Sigmoid colon (tissue), 7 donors: Measurements from ENCODE around the gene COL5A1. TPM values are rescaled to one million over a fixed set of nuclear protein-coding genes. Genes with fewer than 3 reads are reported as not detected.
"Not testable (repeated sequence)": the region's sequence is repeated elsewhere in the genome, so short reads cannot be mapped to it uniquely, and the experiment has no call there.

Source experiments
- DNase-seq: peaks from one replicate; pipeline ENCODE4 v3.0.0-alpha.2; 2019
- H3K27ac ChIP-seq, 4 donors: fragments of 200-600 bp; sonication (generic); one replicate each; pipeline ENCODE4 v1.5.1; 2016 to 2019; ENCODE audit warnings: mild to moderate bottlenecking in 1 of 4
- H3K27me3 ChIP-seq, 3 donors: fragments of 200-600 bp; sonication (generic); one replicate each; pipeline ENCODE4 v1.5.1; 2019; ENCODE audit warnings: mild to moderate bottlenecking in 1 of 3
- H3K36me3 ChIP-seq, 4 donors: fragments of 200-600 bp; sonication (generic); one replicate each; pipeline ENCODE4 v1.5.1; 2016 to 2019
- H3K4me1 ChIP-seq, 4 donors: fragments of 200-600 bp; sonication (generic); one replicate each; pipeline ENCODE4 v1.5.1; 2017 to 2019
- H3K4me3 ChIP-seq, 4 donors: fragments of 200-600 bp; sonication (generic); one replicate each; pipeline ENCODE4 v1.5.1; 2017 to 2019; ENCODE audit warnings: mild to moderate bottlenecking in 2 of 4, moderate library complexity in 1 of 4
- H3K9me3 ChIP-seq, 4 donors: fragments of 200-600 bp in 3 of 4; sonication (generic) in 3 of 4; one replicate each; pipeline versions ENCODE4 v1.5.1 to v1.6.1; 2013 to 2019
- EP300 ChIP-seq, 4 donors: sonication (generic); formaldehyde crosslinking; IDR thresholded peaks; one replicate each; pipeline ENCODE4 v1.6.1; 2017; ENCODE audit warnings: antibody characterized with exemption in 4 of 4
- POLR2A ChIP-seq, 2 donors: fragments of 450-650 bp; IDR thresholded peaks; one replicate each; pipeline ENCODE4 v1.6.1; 2016; ENCODE audit warnings: antibody characterized with exemption in 2 of 2, mild to moderate bottlenecking in 2 of 2, moderate library complexity in 2 of 2
- POLR2AphosphoS5 ChIP-seq, 4 donors: sonication (generic); formaldehyde crosslinking; IDR thresholded peaks; one replicate each; pipeline ENCODE4 v1.6.1; 2017; ENCODE audit warnings: antibody characterized with exemption in 4 of 4
- WGBS, 2 donors: extraction: QIAGEN DNeasy Blood & Tissue Kit; methylation state at CpG; one replicate each; pipeline ENCODE4 v1.1.7; 2013; 5-methylcytosine and 5-hydroxymethylcytosine counted together
- intact Hi-C: fragments of 100-400 bp; cut with DNase I; formaldehyde crosslinking; loops from one replicate; pipeline ENCODE4 v1.15.1; 2023
- polyA plus RNA-seq, 3 donors: library from polyadenylated mRNA; stranded (reverse); fragments of 200-250 nt; gene quantifications; one replicate each; pipeline ENCODE4 v1.2.3, GENCODE V29; 2013
- total RNA-seq, 4 donors: library from RNA; depleted of rRNA; stranded (reverse); fragments of >200 nt; gene quantifications; one replicate each; pipeline ENCODE4 v1.1.0, GENCODE V29; 2016
- TF ChIP-seq, protein P1 (sequence below), 4 experiments: fragments of 450-650 bp in 3 of 4; fragments of 200-600 bp in 1 of 4; IDR thresholded peaks; one replicate each; pipeline ENCODE4 v1.5.1; 2016 to 2019; ENCODE audit warnings: antibody characterized with exemption in 4 of 4, mild to moderate bottlenecking in 3 of 4, moderate library complexity in 2 of 4
- donor health status: healthy with polysubstance abuse.
- donor health status: Bipolar disorder and iron deficiency.
- donor health status: healthy.

COL5A1 gene
- total and polyA plus RNA-seq, 7 donors, result 4.2 to 168 (median 24.2) TPM

DNA sequence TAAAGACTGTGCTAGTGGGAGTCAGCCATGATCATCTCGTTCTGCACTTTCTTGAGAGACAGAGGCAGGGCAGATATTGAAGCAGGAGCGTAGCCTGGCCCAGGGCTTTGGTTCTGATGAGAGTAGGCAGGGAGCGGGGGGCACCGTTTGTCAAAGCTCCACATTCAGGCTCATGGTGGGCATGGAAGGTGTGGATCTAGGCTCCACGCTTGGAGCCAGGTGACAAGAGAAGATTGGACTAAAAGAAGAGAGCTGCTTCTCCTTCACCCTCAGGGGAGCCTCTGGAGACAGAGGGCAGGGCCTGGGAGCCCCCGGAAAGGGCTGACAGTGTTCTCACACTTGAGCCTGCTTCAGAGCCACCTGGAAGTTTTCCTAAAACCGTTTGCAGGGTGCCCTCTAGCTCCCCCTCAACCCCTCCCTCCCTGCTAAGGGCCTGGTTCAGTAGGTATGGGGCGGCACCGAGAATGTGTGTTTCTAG, 214.3 kb downstream of the COL5A1 start:
- no peaks in the 10 kb centered on the region for H3K9me3 ChIP-seq
- intact Hi-C loops, result no loop called here
- no peaks in the 10 kb centered on the region for H3K27me3 ChIP-seq
- H3K4me3 ChIP-seq, result no peak overlapping the region
- H3K36me3 ChIP-seq, result no peaks in the 10 kb centered on the region
- WGBS, 2 donors, result 77 to 78% methylated on average over 9 of the region's 9 CpGs
- TF ChIP-seq, protein P1, sequence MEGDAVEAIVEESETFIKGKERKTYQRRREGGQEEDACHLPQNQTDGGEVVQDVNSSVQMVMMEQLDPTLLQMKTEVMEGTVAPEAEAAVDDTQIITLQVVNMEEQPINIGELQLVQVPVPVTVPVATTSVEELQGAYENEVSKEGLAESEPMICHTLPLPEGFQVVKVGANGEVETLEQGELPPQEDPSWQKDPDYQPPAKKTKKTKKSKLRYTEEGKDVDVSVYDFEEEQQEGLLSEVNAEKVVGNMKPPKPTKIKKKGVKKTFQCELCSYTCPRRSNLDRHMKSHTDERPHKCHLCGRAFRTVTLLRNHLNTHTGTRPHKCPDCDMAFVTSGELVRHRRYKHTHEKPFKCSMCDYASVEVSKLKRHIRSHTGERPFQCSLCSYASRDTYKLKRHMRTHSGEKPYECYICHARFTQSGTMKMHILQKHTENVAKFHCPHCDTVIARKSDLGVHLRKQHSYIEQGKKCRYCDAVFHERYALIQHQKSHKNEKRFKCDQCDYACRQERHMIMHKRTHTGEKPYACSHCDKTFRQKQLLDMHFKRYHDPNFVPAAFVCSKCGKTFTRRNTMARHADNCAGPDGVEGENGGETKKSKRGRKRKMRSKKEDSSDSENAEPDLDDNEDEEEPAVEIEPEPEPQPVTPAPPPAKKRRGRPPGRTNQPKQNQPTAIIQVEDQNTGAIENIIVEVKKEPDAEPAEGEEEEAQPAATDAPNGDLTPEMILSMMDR (IDR thresholded peaks at IDR 0.05), result no peak
- TF ChIP-seq EP300 (IDR thresholded peaks at IDR 0.05), result no peak
- TF ChIP-seq POLR2AphosphoS5 (IDR thresholded peaks at IDR 0.05), result no peak
- TF ChIP-seq POLR2A (IDR thresholded peaks at IDR 0.05), result no peak
- no peak overlapping the region for H3K27ac ChIP-seq
- peaks cover 0 to 9% (median 4%) of the 10 kb centered on the region in 4 donors for H3K4me1 ChIP-seq
- DNase-seq, result no peak

DNA sequence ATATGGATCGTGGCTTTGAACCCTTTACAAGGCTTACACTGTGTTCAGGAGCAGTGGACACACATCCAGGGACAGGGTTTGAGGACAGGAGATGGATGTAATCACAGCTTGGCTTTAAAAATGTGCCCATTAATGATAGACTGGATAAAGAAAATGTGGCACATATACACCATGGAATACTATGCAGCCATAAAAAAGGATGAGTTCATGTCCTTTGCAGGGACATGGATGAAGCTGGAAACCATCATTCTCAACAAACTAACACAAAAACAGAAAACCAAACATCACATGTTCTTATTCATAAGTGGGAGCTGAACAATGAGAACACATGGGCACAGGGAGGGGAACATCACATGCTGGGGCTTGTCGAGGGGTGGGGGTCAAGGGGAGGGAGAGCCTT, 215.8 kb downstream of the COL5A1 start:
- H3K9me3 ChIP-seq, DNase-seq, intact Hi-C loops, H3K27me3 ChIP-seq, H3K27ac ChIP-seq, H3K4me3 ChIP-seq, H3K4me1 ChIP-seq, H3K36me3 ChIP-seq: not testable (repeated sequence)
- WGBS, 2 donors, result 89 to 97% methylated on average over 2 of the region's 2 CpGs

DNA sequence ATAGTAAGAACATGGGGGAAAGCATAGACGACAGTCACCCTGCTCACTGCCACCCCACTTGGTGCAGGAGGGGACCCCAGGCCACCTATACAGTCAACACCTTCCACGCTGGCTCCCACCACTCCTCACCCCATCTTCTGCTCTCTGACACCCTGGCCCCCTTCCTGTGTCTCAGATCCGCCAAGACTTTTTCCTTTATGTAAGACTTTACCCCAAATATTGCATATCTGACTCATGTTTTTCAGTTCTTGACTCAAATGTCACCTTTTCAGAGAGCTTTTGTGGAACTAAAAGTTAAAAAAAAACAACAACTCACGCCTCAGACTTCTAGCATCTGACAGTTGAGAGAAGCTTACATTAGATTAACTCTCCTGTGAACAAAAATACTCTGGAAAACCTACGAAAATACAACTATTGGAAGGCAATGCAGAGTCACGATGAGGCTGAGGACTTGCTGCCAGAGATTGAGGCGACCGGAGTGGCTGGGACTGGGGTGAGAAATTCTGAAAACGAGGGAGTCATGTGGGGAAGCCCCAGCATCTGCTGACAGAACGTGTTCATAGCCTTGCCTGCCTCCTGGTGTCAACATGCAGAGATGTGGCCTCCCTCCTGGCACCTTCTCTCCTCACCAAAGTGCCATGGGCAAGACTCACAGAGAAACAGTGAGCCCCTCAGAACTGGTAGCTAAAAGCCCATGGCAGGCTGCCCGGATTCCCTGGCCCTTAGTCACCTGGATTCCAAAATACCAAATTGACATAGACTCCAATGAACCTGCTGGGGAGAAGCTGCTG, 216.6 kb downstream of the COL5A1 start:
- Histone ChIP-seq H3K4me1 (peaks cover 0 to 12% (median 4%) of the 10 kb centered on the region in 4 donors), H3K9me3 (no peaks in the 10 kb centered on the region), H3K27me3 (no peaks in the 10 kb centered on the region), H3K4me3 (no peak overlapping the region), H3K36me3 (no peaks in the 10 kb centered on the region), H3K27ac (no peak overlapping the region)
- DNase-seq, result peak; percentile 56
- TF ChIP-seq EP300 (IDR thresholded peaks at IDR 0.05), result no peak
- TF ChIP-seq POLR2AphosphoS5 (IDR thresholded peaks at IDR 0.05), result no peak
- TF ChIP-seq, protein P1 (IDR thresholded peaks at IDR 0.05), result no peak
- TF ChIP-seq POLR2A (IDR thresholded peaks at IDR 0.05), result no peak
- intact Hi-C loops, result no loop called here
- 65 to 73% methylated on average over 11 of the region's 11 CpGs for WGBS, 2 donors

DNA sequence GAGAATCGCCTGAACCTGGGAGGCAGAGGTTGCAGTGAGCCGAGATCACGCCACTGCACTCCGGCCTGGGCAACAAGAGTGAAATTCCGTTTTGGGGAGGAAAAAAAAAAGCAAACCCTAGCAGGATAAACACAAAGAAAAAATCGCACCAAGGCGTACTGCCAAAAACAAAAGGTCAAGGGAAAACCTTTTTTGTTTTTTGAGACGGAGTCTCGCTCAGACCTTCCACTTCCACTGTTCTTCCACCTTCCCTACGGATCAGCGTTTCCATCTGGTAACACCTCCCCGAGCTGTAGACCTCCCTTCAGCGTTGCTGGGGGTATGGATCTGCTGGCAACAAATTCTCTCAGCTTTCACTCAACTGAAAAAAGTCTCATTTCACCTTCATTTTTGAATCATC, 218.9 kb downstream of the COL5A1 start:
- intact Hi-C loops, result no loop called here
- Histone ChIP-seq H3K36me3 (no peaks in the 10 kb centered on the region), H3K4me3 (no peak overlapping the region), H3K27me3 (peaks cover 0 to 4% (median 0%) of the 10 kb centered on the region in 3 donors), H3K9me3 (no peaks in the 10 kb centered on the region), H3K4me1 (peaks cover 0 to 29% (median 4%) of the 10 kb centered on the region in 4 donors), H3K27ac (no peak overlapping the region)
- TF ChIP-seq, protein P1 (IDR thresholded peaks at IDR 0.05), result no peak
- TF ChIP-seq EP300 (IDR thresholded peaks at IDR 0.05) (no peak), POLR2A (IDR thresholded peaks at IDR 0.05) (no peak), POLR2AphosphoS5 (IDR thresholded peaks at IDR 0.05) (no peak)
- WGBS, 2 donors, result 89 to 91% methylated on average over 13 of the region's 13 CpGs
- peak; percentile 29 for DNase-seq

DNA sequence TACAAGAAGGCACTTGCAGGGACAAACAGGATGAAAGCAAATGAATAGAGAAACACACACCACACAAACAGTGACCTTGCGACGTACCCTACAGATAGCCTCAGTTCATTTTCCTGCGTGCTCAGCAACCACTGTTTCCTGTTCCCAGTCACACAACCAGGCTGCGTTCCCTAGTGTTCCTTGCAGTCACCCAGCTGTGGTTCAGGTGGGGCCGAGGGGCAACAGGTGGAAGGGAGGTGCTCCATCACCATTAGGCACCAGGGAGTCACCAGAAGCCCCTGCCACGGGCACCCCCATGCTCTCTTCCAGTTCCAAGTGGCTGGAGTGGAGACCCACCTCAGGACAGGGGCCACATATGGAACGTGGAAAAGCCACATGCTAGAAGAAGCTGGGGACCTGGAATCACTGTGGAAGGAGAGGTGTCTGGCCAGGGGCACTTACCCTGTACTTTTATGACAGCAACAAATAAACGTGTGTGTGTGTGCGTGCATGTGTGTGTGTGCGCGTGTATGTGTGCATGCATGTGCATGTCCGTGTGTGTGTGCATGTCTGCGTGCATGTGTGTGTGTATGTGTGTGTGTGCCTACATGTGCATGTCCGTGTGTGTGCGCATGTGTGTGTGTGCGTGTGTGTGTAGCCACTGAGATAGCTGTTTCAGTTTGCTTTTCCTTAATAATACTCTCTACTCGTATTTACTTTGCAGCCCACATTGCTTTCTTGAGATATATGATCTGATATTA, 220.2 kb downstream of the COL5A1 start:
- 78 to 90% methylated on average over 17 of the region's 17 CpGs for WGBS, 2 donors
- H3K9me3 ChIP-seq, result no peaks in the 10 kb centered on the region
- no peaks in the 10 kb centered on the region for H3K36me3 ChIP-seq
- H3K27me3 ChIP-seq, result peaks cover 0 to 4% (median 0%) of the 10 kb centered on the region in 3 donors
- H3K4me1 ChIP-seq, result peaks cover 0 to 29% (median 4%) of the 10 kb centered on the region in 4 donors
- intact Hi-C loops, result no loop called here
- peak; percentile 50 for DNase-seq
- H3K4me3 ChIP-seq, result no peak overlapping the region
- no peak overlapping the region for H3K27ac ChIP-seq
- TF ChIP-seq POLR2AphosphoS5 (IDR thresholded peaks at IDR 0.05) (no peak), POLR2A (IDR thresholded peaks at IDR 0.05) (no peak), EP300 (IDR thresholded peaks at IDR 0.05) (no peak)
- TF ChIP-seq, protein P1 (IDR thresholded peaks at IDR 0.05), result no peak
